ENCODE results near the gene IFRD1.

Gene IFRD1

DNA sequence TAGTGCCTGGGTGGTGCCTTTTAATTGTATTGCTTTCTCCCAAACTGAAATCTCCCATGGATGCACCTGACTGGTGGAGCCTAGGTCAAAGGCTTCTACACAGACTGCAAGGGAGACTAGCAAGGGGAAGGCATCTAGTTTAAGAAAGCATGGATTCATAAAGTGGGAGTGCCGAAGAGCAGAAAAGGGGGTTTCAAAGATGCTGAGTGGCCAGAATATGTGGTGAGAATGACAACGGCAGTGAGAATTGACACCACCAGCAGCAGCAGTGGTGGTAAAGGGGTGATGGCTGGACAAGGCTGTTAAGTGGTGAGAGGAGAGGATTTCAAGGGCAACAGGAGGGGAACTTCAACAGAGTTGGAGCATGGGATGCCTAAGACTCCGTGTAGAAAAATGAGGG is 67.2 kb downstream of the IFRD1 start:
- Histone ChIP-seq H3K4me3 (ENCODE audit: low read depth, low read length) (no peak overlapping the region), H3K27me3 (ENCODE audit: insufficient read depth, low read length) (peaks cover 33% of the 10 kb centered on the region), H2AFZ (ENCODE audit: low read length, unreplicated experiment) (no peak overlapping the region), H3K4me1 (ENCODE audit: control insufficient read depth, insufficient read depth, low read length, unreplicated experiment) (no peaks in the 10 kb centered on the region), H3K79me2 (ENCODE audit: control insufficient read depth, insufficient read depth, low read length, unreplicated experiment) (no peaks in the 10 kb centered on the region), H3K27ac (ENCODE audit: low read depth, low read length) (no peak overlapping the region), H3K36me3 (ENCODE audit: insufficient read depth, low read length) (no peaks in the 10 kb centered on the region)

DNA sequence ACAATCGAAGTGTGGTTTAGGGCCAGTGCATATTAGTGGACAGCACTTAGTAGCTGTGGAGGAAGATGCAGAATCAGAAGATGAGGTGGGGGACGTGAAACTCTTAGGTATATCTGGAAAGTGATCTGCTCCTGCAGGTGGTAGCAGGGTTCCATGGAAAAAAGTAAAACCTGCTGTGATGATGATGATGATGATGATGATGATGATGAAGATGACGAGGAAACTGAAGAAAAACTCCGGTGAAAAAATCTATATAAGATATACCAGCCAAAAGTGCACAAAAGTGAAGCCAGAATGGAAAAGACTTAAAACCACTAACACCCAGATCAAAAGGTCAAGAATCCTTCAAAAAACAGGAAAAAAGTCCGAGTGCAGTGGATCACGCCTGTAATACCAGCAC is 70.5 kb downstream of the IFRD1 start:
- Histone ChIP-seq H3K27me3 (ENCODE audit: insufficient read depth, low read length) (peaks cover 48% of the 10 kb centered on the region), H3K4me1 (ENCODE audit: control insufficient read depth, insufficient read depth, low read length, unreplicated experiment) (no peaks in the 10 kb centered on the region), H3K36me3 (ENCODE audit: insufficient read depth, low read length) (no peaks in the 10 kb centered on the region), H2AFZ (ENCODE audit: low read length, unreplicated experiment) (no peak overlapping the region), H3K27ac (ENCODE audit: low read depth, low read length) (no peak overlapping the region), H3K79me2 (ENCODE audit: control insufficient read depth, insufficient read depth, low read length, unreplicated experiment) (no peaks in the 10 kb centered on the region), H3K4me3 (ENCODE audit: low read depth, low read length) (no peak overlapping the region)

DNA sequence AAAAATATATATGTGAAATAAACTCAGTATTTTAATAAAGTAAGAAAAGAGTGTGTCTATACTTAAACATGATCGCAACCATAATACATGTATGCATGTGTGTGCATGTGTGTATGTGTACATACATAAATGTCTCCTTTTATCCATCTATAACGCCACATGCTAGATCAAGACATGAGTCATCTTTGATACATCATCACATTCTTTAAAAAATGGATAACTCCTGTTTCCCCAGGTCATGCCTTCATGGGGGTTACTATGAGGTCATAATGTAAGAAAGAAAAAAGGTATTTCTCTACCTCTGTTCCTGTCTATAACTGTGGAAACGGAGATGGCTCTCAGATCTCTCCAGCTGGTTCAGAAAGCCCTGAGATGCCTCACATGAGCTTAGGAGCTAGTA is 71.7 kb downstream of the IFRD1 start:
- Histone ChIP-seq H3K79me2 (ENCODE audit: control insufficient read depth, insufficient read depth, low read length, unreplicated experiment) (no peaks in the 10 kb centered on the region), H2AFZ (ENCODE audit: low read length, unreplicated experiment) (no peak overlapping the region), H3K27ac (ENCODE audit: low read depth, low read length) (no peak overlapping the region), H3K27me3 (ENCODE audit: insufficient read depth, low read length) (peaks cover 42% of the 10 kb centered on the region), H3K36me3 (ENCODE audit: insufficient read depth, low read length) (no peaks in the 10 kb centered on the region), H3K4me3 (ENCODE audit: low read depth, low read length) (no peak overlapping the region), H3K4me1 (ENCODE audit: control insufficient read depth, insufficient read depth, low read length, unreplicated experiment) (no peaks in the 10 kb centered on the region)

DNA sequence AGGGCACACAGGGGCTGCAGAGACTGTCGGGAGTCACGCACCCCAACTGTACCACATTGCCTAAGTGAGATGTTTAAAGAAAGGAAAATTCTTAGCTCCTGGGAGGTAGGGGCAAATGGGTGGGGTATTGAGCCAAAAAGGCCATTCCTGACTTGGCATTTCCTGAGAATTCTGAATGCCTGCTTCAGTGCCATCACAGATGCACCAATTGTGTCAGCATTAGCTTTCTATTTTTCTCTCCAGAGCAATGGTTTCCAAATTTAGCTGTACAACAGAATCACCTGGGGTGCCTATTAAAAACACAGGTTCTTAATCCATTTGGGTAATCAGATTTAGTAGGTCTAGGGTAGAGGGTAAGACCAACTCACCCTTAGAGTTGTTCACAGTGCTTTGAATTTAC is 73.6 kb downstream of the IFRD1 start:
- no peaks in the 10 kb centered on the region for H3K79me2 ChIP-seq (ENCODE audit: control insufficient read depth, insufficient read depth, low read length, unreplicated experiment)
- no peak overlapping the region for H3K27ac ChIP-seq (ENCODE audit: low read depth, low read length)
- H3K27me3 ChIP-seq (ENCODE audit: insufficient read depth, low read length), result peaks cover 33% of the 10 kb centered on the region
- H3K4me1 ChIP-seq (ENCODE audit: control insufficient read depth, insufficient read depth, low read length, unreplicated experiment), result no peaks in the 10 kb centered on the region
- no peaks in the 10 kb centered on the region for H3K36me3 ChIP-seq (ENCODE audit: insufficient read depth, low read length)
- no peak overlapping the region for H2AFZ ChIP-seq (ENCODE audit: low read length, unreplicated experiment)
- H3K4me3 ChIP-seq (ENCODE audit: low read depth, low read length), result no peak overlapping the region
